ENCODE measurements around the gene TOX3. TPM values are rescaled to one million over a fixed set of nuclear protein-coding genes. Genes with fewer than 3 reads are reported as not detected.

TOX3 gene
- total RNA-seq, 1 donor from 2014 or later = 8.5 TPM

- DNase-seq (ENCODE audit: low spot score) = no peak
- Mint-ChIP-seq H3K36me3 (ENCODE audit: low read depth, unreplicated experiment) (no peaks in the 10 kb centered on the region), H3K4me3 (ENCODE audit: unreplicated experiment) (no peak overlapping the region), H3K9me3 (ENCODE audit: unreplicated experiment) (no peaks in the 10 kb centered on the region), H3K27me3 (ENCODE audit: unreplicated experiment) (peaks cover 3% of the 10 kb centered on the region), H3K27ac (ENCODE audit: unreplicated experiment) (no peak overlapping the region), H3K4me1 (ENCODE audit: unreplicated experiment) (peaks cover 10% of the 10 kb centered on the region)
- TF ChIP-seq CTCF (IDR thresholded peaks at IDR 0.05; ENCODE audit: unreplicated experiment) = no peak
Observed at GRCh38 chr16:52540910-52541309, 6.0 kb downstream of the TOX3 start.

- no peaks in the 10 kb centered on the region for H3K9me3 Mint-ChIP-seq (ENCODE audit: unreplicated experiment)
- TF ChIP-seq CTCF (IDR thresholded peaks at IDR 0.05; ENCODE audit: unreplicated experiment) = no peak
- no peaks in the 10 kb centered on the region for H3K36me3 Mint-ChIP-seq (ENCODE audit: low read depth, unreplicated experiment)
- H3K27ac Mint-ChIP-seq (ENCODE audit: unreplicated experiment) = no peak overlapping the region
- H3K4me3 Mint-ChIP-seq (ENCODE audit: unreplicated experiment) = no peak overlapping the region
- H3K4me1 Mint-ChIP-seq (ENCODE audit: unreplicated experiment) = peaks cover 5% of the 10 kb centered on the region
- no peak for DNase-seq (ENCODE audit: low spot score)
- no peaks in the 10 kb centered on the region for H3K27me3 Mint-ChIP-seq (ENCODE audit: unreplicated experiment)
Observed at GRCh38 chr16:52539191-52539590, 7.8 kb downstream of the TOX3 start.

- DNase-seq (ENCODE audit: low spot score) = no peak
- TF ChIP-seq CTCF (IDR thresholded peaks at IDR 0.05; ENCODE audit: unreplicated experiment) = no peak
- Mint-ChIP-seq H3K9me3 (ENCODE audit: unreplicated experiment) (no peaks in the 10 kb centered on the region), H3K27ac (ENCODE audit: unreplicated experiment) (no peak overlapping the region), H3K27me3 (ENCODE audit: unreplicated experiment) (no peaks in the 10 kb centered on the region), H3K4me1 (ENCODE audit: unreplicated experiment) (peaks cover 5% of the 10 kb centered on the region), H3K36me3 (ENCODE audit: low read depth, unreplicated experiment) (no peaks in the 10 kb centered on the region), H3K4me3 (ENCODE audit: unreplicated experiment) (no peak overlapping the region)
Observed at GRCh38 chr16:52538511-52538910, 8.4 kb downstream of the TOX3 start.

- Mint-ChIP-seq H3K36me3 (ENCODE audit: low read depth, unreplicated experiment) (no peaks in the 10 kb centered on the region), H3K27me3 (ENCODE audit: unreplicated experiment) (no peaks in the 10 kb centered on the region)
Observed at GRCh38 chr16:52537516-52537915, 9.4 kb downstream of the TOX3 start.

GRCh38 chr16:52535076-52535475, 11.9 kb downstream of the TOX3 start:
- TF ChIP-seq CTCF (IDR thresholded peaks at IDR 0.05; ENCODE audit: unreplicated experiment) = no peak
- Mint-ChIP-seq H3K4me1 (ENCODE audit: unreplicated experiment) (peaks cover 5% of the 10 kb centered on the region), H3K9me3 (ENCODE audit: unreplicated experiment) (no peaks in the 10 kb centered on the region), H3K27me3 (ENCODE audit: unreplicated experiment) (no peaks in the 10 kb centered on the region), H3K27ac (ENCODE audit: unreplicated experiment) (no peak overlapping the region), H3K4me3 (ENCODE audit: unreplicated experiment) (no peak overlapping the region), H3K36me3 (ENCODE audit: low read depth, unreplicated experiment) (no peaks in the 10 kb centered on the region)
- no peak for DNase-seq (ENCODE audit: low spot score)

More at GRCh38 chr16:52537516-52537915, 9.4 kb downstream of the TOX3 start:
- Mint-ChIP-seq H3K4me1 (ENCODE audit: unreplicated experiment) (peaks cover 5% of the 10 kb centered on the region), H3K27ac (ENCODE audit: unreplicated experiment) (no peak overlapping the region), H3K9me3 (ENCODE audit: unreplicated experiment) (no peaks in the 10 kb centered on the region), H3K4me3 (ENCODE audit: unreplicated experiment) (no peak overlapping the region)
- TF ChIP-seq CTCF (IDR thresholded peaks at IDR 0.05; ENCODE audit: unreplicated experiment) = no peak
- no peak for DNase-seq (ENCODE audit: low spot score)

Data from endothelial cell (in vitro differentiated cells).